ENCODE results near the gene SETDB1.
A peak's percentile ranks its signal among the peaks of the same experiment; 100 is the strongest.
"Not testable (repeated sequence)": the region's sequence is repeated elsewhere in the genome, so short reads cannot be mapped to it uniquely, and the experiment has no call there.

The SETDB1 gene

DNA sequence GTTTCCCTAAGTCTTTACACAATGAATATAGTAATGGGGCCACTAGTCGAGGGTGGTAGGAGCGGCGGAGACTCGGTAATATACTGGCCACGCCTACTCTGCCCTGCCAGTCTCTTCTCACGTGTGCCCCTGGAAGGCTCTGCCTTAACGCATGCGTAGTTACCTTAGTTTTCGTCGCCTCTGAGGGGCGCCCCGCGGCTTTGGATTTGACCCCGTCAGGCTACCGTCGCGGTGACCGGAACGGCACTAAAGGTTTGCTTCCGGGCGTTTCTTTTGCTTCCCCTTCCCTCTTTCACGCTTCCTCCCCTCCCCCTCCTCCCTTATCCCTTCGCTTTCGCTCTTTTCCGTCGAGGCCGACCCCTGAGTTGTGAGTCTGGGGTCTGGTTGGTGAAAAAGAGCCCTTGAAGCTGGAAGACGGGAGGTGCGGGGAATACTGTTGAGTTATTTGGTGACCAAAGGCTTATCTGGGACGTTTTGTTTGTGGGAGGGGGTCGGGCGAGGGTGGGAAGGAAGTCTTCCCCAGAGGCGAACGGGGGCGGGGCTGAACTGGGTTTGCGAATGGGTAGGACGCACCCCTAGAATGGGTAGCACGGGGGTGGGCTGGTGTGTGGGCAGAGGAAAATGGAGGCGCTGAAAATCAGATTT, at the start of gene SETDB1:
Gene SETDB1, plus strand, starts transcription at position 267 of the 645 bp plus-strand sequence. CDS start 1,352 bp downstream, outside the sequence.
- DNase-seq = peak; percentile 97

DNA sequence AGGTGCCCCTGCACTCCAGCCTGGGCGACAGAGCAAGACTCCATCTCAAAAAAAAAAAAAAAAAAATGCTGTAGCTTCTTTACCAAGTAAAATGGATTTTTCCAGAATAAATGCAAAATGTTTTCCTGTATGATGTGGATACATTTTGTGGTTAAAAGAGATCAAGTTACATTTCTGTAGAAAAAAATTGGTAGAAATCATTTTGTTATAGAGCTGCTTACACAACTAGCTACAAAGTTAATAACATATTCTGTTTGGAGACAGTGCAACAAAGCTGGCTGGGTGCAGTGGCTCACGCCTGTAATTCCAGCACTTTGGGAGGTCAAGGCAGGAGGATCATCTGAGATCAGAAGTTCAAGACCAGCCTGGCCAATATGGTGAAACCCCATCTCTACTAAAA, 47.2 kb upstream of the SETDB1 start:
- DNase-seq = not testable (repeated sequence)

DNA sequence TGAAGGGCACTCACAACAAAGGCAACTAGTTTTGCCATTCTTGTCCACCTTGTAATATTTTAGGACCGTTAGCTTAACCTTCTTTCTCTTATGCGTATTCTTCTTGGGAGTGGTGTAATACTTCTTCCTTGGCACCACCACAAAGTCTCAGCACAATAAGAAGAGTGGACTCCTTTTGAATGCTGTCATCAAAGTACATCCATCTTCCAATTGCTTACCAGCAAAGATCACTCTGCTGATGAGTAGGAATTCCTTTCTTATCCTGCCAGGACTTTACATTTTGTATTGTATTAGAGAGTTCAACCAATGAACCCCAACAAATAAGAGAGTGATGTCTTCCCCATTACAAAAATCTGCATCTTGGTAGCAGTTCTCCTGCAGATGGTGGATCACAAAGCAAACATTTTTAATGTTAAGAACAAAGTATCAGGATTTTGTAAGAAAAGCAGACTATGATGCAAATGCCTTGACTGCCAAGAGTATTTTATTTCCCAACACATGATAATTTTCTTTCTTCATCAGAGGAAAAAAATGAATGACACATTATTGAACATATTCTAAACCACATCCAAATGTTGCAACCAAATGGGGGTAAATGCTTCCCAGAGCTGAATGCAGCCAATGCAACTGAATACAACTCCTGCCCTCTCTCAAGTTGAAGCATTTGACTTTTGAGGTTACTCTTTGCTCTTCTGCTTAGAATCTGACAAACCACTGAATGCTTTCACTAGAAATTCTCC, 44.7 kb upstream of the SETDB1 start:
- peak; percentile 55 for DNase-seq

DNA sequence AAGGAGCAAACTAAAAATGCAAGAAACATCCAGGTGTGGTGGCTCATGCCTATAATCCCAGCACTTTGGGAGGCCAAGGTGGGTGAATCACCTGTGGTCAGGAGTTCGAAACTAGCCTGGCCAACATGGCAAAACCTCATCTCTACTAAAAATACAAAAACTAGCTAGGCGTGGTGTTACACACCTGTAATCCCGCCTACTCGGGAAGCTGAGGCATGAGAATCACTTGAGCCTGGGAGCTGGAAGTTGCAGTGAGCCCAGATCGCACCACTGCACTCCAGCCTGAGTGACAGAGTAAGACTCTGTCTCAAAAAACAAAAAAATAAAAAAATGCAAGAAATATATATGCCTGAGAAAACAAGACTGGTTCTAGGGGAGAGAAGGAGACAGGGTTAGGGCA, 43.0 kb upstream of the SETDB1 start:
- not testable (repeated sequence) for DNase-seq

DNA sequence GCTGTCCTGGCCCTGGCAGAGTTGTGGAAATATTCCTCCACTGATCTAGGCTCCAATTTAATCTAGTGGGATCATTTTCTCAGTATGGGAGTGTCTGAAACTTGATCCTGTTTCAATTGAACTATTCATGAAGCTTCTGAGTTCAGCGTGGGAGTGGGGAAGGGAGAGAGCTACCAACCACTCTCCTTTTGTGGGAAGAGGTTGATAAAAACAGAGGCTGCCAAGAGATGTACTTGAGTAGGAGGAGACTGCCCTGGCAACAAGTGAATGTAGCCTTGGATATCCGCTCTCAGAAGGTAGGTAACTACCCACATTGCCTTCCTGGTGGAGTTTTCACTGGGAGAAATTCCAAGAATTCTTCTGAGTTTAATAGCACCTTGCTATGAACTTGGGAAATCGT, 39.1 kb upstream of the SETDB1 start, which contains the start of gene CTXND2:
Gene CTXND2, plus strand, starts transcription at position 119 of the 400 bp plus-strand sequence. CDS start 25,179 bp downstream, outside the sequence.
- DNase-seq = no peak

DNA sequence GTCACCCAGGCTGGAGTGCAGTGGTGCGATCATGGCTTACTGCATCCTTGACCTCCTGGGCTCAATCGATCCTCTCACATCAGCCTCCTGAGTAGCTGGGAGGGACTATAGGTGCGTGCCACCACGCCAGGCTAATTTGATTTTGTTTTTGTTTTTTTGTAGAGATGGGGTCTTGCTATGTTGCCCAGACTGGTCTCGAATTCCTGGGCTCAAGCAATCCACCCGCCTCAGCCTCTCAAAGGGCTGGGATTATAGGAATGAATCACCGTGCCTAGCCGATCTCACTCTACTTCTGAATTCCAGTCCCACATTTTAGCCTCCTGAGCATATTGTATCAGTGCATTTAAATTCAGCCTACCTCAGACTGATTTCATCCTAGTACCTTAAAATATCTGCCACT, 37.4 kb upstream of the SETDB1 start:
- DNase-seq = no peak

DNA sequence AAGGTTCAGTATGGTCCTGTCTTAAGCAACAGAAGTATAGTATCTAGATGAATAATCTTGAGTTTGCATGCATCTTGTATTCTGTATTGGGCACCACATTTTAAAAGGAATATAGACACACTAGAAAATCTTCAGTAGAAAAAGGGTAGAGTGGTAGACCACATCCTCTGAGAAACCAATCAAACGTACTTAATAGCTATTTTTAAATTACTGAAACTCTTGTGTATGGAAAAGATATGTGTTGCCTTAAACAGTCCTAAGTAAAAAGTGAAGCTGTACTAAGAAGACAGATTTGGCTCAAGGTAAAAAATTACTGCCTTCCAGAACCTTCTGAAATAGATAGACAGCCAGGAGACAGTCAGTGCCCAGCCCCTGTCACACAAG, 36.1 kb upstream of the SETDB1 start:
- no peak for DNase-seq

DNA sequence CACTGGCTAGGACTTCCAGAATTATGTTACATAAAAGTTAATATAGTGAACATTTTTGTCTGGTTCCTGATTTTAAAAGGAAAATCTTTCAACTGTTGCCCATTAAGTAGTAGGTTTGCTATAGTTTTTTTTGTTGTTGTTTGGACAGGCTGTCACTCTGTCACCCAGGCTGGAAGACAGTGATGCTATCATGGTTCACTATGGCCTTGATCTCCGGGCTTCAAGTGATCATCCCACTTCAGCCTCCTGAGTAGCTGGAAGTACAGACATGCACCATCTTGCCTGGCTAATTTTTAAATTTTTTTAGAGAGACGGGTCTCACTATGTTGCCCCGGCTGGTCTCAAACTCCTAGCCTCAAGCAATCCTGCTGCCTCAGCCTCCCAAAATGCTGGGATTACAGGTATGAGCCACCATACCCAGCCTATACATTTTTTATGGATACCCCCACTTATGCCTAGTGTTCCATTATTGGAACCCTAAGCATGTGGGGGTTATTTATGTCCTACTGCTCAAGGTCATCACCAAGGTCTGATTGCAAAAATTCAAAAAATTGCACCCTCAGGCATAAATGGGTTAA, 32.7 kb upstream of the SETDB1 start:
- DNase-seq = no peak

DNA sequence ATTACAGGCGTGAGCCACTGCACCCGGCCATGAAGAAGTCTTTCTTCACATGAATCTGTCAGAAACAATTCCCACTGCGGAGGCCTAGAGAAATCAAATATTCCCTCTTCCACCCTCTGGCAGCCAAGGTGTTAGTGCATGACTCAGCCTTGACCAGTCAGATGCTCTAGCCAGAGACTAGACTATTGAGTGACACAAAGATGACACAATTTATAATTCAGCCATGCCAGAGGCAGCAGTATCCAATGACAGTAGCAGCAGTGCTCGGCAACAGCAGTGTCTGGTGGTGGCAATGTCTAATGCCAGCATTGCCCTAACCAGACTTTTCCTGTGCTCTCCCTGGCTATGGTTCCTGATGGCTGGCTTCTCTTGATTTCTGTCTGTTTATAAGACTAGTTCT, 30.5 kb upstream of the SETDB1 start:
- no peak for DNase-seq

DNA sequence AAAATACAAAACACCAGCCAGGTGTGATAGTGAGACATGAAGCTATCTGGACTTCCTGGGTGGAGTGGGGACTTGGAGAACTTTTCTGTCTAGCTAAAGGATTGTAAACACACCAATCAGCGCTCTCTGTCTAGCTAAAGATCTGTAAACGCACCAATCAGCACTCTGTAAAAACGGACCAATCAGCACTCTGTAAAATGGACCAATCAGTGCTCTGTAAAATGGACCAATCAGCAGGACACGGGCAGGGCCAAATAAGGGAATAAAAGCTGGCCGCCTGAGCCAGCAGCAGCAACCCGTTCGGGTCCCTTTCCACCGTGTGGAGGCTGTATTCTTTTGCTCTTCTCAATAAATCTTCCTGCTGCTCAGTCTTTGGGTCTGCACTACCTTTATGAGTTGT, 26.4 kb upstream of the SETDB1 start:
- not testable (repeated sequence) for DNase-seq

DNA sequence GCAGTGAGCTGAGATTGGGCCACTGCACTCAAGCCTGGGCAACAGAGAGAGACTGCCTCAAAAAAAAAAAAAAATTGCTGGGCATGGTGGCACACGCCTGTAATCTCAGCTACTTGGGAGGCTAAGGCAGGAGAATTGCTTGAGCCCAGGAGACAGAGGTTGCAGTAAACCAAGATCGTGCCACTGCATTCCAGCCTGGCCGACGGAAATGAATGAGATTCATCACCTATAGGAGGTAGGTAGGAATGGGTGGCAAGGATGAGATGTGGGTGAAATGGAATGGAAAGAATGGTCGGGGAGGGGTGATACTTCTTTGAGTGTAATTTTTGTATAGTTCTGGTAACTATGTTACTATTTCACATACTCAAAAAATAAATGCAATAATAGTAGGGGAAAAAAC, 23.8 kb upstream of the SETDB1 start:
- no peak for DNase-seq

DNA sequence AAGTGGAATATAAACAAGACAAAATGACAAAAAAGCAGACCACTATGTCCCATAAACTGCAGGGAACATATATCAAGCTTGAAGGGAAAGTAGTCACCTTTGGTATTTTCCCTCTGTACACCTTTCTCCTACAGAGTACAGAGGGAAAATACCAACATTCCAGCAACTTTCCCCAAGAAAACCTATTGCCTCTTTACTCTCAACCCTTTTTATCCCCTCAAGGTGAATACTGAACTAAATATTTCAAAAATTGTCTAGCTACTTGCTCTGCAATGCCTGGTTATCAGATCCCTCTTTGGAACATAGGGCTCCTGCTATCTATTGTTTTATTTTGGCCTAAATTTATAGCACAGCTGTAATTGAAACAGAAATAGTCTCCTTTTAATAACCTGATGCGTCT, 23.4 kb upstream of the SETDB1 start:
- no peak for DNase-seq

DNA sequence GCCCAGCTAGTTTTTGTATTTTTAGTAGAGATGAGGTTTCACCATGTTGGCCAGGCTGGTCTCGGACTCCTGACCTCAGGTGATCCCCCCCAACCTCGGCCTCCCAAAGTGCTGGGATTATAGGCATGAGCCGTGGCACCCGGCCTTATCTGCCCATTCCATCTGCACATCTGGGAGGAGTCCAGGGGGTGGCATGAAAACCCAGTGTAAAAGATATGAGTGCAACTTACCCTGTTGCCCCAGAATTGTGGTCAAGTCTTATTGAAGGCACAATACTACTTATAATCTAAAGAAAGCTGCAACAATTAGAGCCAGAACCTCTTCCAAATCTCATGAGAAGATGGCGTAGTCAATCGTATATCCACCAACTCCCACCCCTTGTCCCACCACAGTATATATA, 20.9 kb upstream of the SETDB1 start:
- DNase-seq = no peak

DNA sequence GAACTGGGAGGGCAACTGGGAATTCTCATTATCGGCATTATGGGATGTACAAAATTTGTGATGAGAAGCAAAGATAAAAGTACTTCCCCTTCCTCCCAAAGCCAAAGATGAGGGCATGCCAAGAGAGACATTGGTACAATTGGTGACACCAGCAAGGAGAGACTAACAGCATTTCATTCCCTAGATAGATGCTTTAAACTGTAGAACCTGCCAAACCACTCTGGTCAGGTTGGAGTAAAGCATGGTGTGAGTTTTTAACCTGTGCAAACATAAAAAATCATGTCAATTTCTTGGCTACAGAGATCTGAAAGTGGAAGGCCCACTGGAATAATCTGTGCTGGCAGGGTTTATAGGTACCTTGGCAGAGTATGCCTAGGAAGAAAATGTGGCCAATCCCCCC, 19.8 kb upstream of the SETDB1 start:
- no peak for DNase-seq

DNA sequence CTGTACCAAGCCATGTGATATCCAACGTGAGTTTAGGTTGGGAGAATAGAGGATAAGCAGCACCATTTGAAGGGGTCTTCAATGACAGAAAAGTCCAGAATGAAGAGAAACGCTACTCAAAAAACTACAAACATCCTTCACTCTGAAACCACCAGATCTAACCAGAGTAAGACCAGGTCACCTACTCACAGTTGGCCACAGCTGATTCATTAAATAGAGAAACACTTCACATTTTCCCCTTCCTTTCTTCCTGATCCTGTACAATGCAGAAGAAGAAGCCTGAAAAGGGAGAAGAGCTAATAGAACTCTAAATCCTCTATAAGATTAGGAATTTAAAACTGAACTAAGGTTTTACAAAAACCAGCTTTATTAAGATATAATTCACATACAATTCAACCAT, 19.4 kb upstream of the SETDB1 start:
- no peak for DNase-seq

DNA sequence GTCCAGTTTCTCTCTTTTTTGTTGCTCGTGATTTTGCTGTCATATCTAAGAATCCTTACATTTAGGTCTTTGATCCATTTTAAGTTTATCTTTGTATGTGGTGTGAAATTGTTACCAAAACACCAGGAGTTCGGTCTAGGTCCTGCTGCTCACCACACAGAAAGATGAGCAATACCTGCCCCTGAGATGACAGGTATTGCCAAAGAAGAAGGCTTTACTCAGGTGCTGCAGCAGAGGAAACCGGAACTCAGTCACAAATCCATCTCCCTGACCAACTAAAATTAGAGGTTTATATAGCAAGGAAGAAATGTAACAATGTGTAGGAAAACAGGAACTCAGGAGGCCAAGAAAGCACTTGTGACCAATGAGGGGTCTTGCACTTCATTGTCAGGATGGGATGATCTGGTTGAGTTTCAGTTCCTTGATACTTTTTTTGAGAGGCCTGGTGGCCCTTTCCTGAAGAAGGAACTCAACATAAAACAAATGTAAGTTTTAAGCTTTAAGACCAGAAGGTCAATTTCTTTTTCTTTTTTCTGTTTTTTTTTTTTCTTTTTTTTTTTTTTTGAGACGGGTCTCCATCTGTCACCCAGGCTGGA, 16.5 kb upstream of the SETDB1 start:
- no peak for DNase-seq

DNA sequence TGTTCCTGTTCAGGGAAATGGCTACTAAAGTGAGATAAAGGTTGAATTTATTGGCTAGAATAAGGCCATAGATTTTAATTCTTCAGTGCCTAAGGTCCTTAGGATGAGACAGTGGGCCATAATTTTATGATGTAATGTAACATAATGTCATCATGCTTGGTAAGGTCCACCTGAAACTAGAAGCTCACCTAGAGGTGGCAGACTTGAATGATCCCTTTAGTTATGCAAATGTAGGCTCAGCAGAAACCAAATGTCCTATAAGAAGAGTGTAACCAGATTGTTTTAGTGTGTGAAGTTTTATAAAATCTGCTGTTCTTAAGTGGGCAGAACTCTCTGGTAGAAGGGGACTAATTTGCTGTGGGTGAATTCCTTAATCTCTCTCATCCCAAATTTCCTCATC, 13.5 kb upstream of the SETDB1 start:
- no peak for DNase-seq

DNA sequence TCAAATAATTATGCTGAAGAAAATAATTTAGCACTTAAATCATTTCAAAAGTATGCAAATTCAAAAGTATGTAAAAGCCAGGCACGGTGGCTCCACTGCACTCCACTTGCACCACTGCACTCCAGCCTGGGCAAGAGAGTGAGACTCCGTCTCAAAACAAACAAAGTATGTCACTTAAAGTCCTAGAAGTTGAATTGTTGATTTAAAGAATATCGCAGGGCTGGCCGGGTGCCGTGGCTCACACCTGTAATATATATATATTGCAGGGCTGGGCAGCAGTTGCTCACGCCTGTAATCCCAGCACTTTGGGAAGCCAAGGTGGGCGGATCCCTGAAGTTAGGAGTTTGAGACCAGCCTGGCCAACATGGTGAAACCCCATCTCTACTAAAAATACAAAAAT, 8.8 kb upstream of the SETDB1 start:
- DNase-seq = no peak

DNA sequence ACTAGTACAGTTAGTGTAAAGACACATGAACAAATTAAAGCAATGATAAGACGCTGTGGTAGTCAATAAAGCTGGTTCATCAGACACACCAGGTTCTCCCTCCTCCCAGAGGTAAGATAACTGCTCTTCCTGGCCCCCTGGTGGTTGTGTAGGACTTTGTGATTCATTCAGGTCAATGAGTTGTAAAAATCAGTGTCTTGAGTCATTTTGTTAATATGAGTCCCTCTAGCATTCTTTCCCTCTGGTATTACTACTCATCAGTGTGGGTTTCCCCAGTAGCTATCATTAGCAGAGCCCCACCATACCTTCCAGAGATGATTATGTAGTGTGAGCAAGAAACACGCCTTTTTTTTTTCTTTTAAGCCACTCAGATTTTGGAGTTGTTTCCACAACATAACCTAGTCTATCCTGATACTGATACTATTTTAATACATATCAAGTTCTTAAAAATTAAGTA, 3.6 kb upstream of the SETDB1 start:
- peak; percentile 40 for DNase-seq

DNA sequence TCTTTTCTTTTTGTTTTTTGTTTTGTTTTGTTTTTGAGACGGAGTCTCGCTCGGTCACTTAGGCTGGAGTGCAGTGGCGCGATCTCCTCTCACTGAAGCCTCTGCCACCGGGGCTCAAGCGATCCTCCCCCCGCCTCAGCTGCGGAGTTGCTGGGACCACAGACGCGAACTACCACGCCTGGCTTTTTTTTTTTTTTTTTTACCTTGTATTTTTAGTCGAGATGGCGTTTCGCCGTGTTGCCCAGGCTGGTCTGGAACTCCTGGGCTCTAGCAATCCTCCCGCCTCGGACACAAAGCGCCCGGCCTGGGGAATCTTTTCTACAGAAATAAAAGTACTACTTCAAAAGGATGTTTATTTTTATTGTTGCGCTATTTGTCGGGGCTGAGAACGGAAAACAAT, 1.1 kb upstream of the SETDB1 start:
- no peak for DNase-seq

DNA sequence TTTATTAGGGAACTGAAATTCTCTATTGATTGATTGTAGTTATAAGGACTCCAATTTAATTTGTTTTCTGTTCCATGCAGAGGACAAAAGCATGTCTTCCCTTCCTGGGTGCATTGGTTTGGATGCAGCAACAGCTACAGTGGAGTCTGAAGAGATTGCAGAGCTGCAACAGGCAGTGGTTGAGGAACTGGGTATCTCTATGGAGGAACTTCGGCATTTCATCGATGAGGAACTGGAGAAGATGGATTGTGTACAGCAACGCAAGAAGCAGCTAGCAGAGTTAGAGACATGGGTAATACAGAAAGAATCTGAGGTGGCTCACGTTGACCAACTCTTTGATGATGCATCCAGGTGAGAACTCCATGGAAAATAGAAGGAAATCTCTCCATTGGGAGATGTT, 1.5 kb downstream of the SETDB1 start:
- DNase-seq = no peak

DNA sequence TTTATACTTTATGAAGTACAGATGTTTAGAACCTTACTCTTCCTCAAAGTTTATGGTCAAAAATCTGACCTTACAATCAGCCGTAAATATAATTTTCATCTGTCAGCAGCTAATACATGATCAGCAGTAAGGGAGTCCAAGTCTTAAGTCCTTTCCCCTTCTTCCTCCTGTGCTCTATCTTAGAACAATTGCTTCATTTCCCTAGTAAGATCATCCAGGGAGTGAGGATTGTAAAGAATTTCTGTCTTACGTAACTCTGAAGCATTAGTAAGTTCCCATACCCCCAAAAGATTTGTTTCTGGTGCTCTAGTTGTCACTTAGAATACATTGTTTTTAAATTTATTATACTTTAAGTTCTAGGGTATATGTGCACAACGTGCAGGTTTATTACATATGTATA, 2.1 kb downstream of the SETDB1 start:
- no peak for DNase-seq

DNA sequence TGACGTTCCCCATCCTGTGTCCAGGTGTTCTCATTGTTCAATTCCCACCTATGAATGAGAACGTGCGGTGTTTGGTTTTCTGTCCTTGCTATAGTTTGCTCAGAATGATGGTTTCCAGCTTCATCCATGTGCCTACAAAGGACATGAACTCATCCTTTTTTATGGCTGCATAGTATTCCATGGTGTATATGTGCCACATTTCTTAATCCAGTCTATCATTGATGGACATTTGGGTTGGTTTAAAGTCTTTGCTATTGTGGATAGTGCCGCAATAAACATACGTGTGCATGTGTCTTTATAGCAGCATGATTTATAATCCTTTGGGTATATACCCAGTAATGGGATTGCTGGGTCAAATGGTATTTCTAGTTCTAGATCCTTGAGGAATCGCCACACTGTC, 2.6 kb downstream of the SETDB1 start:
- not testable (repeated sequence) for DNase-seq

DNA sequence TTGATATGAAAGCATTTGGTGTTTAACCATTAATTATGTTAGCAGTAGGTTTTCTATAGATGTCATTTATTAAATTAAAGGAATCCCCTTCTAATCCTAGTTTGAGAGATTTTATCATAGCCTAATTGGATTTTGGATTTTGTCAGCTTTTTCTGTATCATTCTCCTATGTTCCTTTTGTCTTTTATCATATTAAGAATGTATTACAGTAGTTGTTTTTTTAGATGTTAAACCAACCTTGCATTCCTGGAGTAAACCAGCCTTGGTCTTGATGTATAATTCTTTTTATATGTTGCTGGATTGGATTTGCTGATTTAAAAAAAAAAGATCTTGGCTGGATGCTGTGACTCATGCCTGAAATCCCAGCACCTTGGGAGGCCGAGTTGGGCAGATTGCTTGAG, 5.6 kb downstream of the SETDB1 start:
- no peak for DNase-seq
